Peyer's patch (tissue), 4 donors: ENCODE results near the gene ZNF385A. TPM values are rescaled to one million over a fixed set of nuclear protein-coding genes. Genes with fewer than 3 reads are reported as not detected.

ENCODE experiments used
- DNase-seq, 3 donors: peaks; one replicate each; pipeline ENCODE4 v3.0.0-alpha.2; 2017 to 2019
- H3K27ac ChIP-seq, 4 donors: fragments of 200-600 bp; sonication (generic); one replicate each; pipeline ENCODE4 v1.5.1; 2016 to 2019
- H3K27me3 ChIP-seq, 2 donors: fragments of 200-600 bp; sonication (generic); one replicate each; pipeline ENCODE4 v1.5.1; 2019
- H3K36me3 ChIP-seq, 3 donors: fragments of 200-600 bp; sonication (generic); one replicate each; pipeline ENCODE4 v1.5.1; 2016 to 2019
- H3K4me1 ChIP-seq, 4 donors: fragments of 200-600 bp; sonication (generic); one replicate each; pipeline ENCODE4 v1.5.1; 2016 to 2019
- H3K4me3 ChIP-seq, 4 donors: fragments of 200-600 bp; sonication (generic); 1 replicate in 3 of 4; 2 replicates in 1 of 4; pipeline ENCODE4 v1.5.1; 2016 to 2019; ENCODE audit warnings: mild to moderate bottlenecking in 1 of 4
- H3K9me3 ChIP-seq, 4 donors: fragments of 200-600 bp; sonication (generic); one replicate each; pipeline ENCODE4 v1.5.1; 2016 to 2019; ENCODE audit warnings: mild to moderate bottlenecking in 1 of 4
- POLR2A ChIP-seq, 2 donors: fragments of 450-650 bp; IDR thresholded peaks; one replicate each; pipeline ENCODE4 v1.5.1; 2017; ENCODE audit warnings: antibody characterized with exemption in 2 of 2, mild to moderate bottlenecking in 2 of 2, moderate library complexity in 2 of 2
- total RNA-seq, 4 donors: library from RNA; depleted of rRNA; stranded (reverse); fragments of >200 nt; gene quantifications; one replicate each; pipeline ENCODE4 v1.1.0, GENCODE V29; 2016
- TF ChIP-seq, protein P1 (sequence below), 6 experiments: fragments of 450-650 bp in 4 of 6; fragments of 200-600 bp in 2 of 6; sonication (generic) in 1 of 6; IDR thresholded peaks; one replicate each; pipeline ENCODE4 v1.5.1; 2017 to 2019; ENCODE audit warnings: antibody characterized with exemption in 6 of 6, mild to moderate bottlenecking in 3 of 6, moderate library complexity in 1 of 6

The ZNF385A gene
- total RNA-seq, 4 donors from 2014 or later = 7.3 to 28.1 (median 9.7) TPM

DNA sequence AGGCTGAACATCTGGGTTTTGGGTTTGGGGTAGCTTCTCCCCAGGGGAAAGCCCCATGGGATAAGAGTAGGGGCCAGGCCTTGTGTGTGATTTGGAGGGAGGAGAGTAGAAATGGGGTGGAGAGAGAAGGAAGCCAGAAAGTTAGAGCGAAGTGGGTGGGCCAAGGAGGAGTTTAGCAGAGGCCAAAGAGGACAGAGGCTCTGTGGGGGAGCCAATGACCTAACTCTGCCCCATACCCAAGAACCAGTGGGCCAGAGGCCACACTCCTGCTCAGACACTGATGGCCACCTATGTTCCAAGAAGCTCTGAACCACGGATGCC lies 9.3 kb downstream of the ZNF385A start:
- Histone ChIP-seq H3K9me3 (no peaks in the 10 kb centered on the region), H3K4me1 (peaks cover 0 to 19% (median 2%) of the 10 kb centered on the region in 4 donors), H3K36me3 (no peaks in the 10 kb centered on the region), H3K4me3 (no peak overlapping the region), H3K27ac (peak overlapping the region in 2 of 4 donors; percentile 26 to 35), H3K27me3 (no peaks in the 10 kb centered on the region)
- no peak for DNase-seq
- TF ChIP-seq, protein P1, sequence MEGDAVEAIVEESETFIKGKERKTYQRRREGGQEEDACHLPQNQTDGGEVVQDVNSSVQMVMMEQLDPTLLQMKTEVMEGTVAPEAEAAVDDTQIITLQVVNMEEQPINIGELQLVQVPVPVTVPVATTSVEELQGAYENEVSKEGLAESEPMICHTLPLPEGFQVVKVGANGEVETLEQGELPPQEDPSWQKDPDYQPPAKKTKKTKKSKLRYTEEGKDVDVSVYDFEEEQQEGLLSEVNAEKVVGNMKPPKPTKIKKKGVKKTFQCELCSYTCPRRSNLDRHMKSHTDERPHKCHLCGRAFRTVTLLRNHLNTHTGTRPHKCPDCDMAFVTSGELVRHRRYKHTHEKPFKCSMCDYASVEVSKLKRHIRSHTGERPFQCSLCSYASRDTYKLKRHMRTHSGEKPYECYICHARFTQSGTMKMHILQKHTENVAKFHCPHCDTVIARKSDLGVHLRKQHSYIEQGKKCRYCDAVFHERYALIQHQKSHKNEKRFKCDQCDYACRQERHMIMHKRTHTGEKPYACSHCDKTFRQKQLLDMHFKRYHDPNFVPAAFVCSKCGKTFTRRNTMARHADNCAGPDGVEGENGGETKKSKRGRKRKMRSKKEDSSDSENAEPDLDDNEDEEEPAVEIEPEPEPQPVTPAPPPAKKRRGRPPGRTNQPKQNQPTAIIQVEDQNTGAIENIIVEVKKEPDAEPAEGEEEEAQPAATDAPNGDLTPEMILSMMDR (IDR thresholded peaks at IDR 0.05) = no peak
- TF ChIP-seq POLR2A (IDR thresholded peaks at IDR 0.05) = no peak

DNA sequence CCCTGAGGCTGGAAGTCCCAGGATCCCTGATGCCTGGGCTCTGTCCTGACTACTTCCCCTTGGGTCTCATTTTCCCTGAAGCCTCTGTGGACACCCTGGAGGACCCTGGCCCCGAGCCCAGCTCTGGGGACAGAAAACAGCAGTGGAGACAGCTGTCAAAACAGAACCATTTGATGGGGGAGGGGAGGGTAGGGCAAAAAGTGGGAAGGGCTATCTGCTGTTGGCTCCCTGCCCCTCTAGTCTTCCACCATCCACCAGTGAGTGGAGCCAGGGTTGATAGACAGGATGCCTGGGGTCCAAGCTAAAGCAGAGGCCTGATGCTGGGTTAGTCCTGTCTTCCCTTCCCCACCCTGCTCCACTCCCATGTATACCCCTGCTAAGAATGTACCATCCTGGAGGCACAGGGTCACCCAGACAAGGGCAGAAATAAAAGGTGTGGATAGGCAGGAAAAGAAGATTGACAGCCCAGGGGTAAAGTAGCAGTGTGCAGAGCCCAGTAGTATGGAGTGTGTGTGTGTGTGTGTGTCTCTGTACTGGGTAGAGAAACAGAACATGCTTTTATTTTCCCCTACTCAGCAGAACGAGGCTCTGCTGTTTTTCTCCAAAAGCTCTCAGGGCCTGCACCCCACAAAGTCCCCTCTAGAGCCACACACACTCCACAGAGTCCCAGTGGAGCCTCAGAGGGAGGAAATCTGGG lies 9.8 kb downstream of the ZNF385A start:
- H3K27ac ChIP-seq = peak overlapping the region in 3 of 4 donors; percentile 22 to 46 (median 22)
- H3K27me3 ChIP-seq = no peaks in the 10 kb centered on the region
- TF ChIP-seq, protein P1 (IDR thresholded peaks at IDR 0.05) = no peak
- no peak for TF ChIP-seq POLR2A (IDR thresholded peaks at IDR 0.05)
- H3K36me3 ChIP-seq = no peaks in the 10 kb centered on the region
- peaks cover 0 to 21% (median 2%) of the 10 kb centered on the region in 4 donors for H3K4me1 ChIP-seq
- DNase-seq = no peak
- no peak overlapping the region for H3K4me3 ChIP-seq
- no peaks in the 10 kb centered on the region for H3K9me3 ChIP-seq

DNA sequence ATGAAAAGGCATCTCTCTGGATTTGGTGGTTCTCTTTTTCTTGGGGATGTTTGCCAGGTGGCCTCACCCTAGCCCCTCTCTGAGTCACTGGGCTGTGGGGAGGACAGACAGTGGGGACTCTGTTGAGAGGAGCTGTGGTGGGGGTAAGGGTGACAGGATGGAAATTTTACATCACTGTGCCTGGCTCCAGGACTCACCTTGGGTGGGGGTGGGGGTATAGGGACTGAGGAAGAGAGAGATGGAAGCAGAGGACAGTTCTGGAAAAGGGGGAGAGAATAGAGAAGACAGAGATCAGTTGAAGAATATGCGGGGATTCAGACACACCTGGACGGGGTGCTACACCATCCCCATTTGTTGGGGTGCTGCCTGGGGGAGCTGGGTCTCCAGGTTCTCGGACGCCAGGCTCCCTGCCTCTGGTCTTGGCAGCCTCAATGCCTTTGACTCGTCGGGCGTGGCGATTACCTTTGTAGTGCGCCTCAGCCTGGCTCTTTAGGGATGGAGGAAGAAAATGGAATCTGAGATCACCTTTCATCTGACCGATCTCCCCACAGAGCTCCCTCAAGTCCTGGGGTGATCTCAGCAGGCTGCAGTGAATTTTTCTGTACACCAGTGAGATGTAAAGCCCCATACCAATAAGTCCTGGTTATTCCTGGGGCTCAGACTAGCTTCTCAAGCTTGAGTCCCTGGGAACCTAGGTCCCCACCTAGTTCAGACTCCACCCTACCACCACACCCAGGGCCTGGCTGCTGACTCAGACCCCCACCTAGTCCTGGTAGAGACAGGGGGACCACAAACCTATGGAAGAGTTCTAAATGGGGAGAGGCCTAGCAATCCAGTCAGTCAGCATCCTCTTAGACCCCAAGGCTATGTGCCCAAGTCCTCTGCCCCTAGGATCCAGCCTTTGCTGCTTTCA lies 10.6 kb downstream of the ZNF385A start:
- no peak for TF ChIP-seq POLR2A (IDR thresholded peaks at IDR 0.05)
- TF ChIP-seq, protein P1 (IDR thresholded peaks at IDR 0.05) = no peak
- H3K9me3 ChIP-seq = no peaks in the 10 kb centered on the region
- peak overlapping the region; percentile 22 to 46 (median 31) for H3K27ac ChIP-seq
- H3K4me1 ChIP-seq = peaks cover 0 to 22% (median 0%) of the 10 kb centered on the region in 4 donors
- H3K4me3 ChIP-seq = no peak overlapping the region
- DNase-seq = no peak
- no peaks in the 10 kb centered on the region for H3K27me3 ChIP-seq
- H3K36me3 ChIP-seq = no peaks in the 10 kb centered on the region

DNA sequence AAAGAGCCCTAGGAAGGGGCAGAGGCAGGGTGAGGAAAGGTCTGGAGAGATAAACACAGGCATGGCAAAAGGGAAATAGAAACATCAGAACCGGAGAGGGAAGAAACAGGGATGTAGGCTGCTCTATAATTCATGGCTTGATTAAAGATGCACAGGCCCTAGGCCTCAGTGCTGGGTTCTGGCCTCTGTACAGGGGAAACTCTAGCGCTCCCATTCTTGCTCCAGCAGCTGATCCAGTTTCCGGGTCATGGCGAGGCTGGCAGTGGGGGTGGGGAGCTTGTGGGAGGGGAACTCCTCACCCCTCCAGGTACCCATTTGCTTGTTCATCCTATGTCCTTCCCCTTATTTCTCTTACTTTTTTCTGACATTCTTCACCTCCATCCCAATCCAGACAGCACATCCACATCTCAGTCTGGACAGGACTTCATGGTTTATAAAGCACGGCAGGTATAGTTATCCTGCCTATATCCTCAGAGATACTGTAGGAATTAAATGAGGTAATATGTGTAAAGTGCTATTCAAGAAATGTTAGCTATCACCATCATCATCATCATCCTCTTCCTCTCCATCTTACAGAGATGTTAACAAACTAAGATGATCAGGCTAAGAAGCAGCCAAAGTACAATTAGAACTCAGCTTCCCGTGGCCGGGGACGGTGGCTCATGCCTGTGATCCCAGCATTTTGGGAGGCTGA lies 12.3 kb downstream of the ZNF385A start:
- no peaks in the 10 kb centered on the region for H3K9me3 ChIP-seq
- no peak for DNase-seq
- H3K4me1 ChIP-seq = peaks cover 0 to 29% (median 0%) of the 10 kb centered on the region in 4 donors
- no peaks in the 10 kb centered on the region for H3K27me3 ChIP-seq
- H3K27ac ChIP-seq = peak overlapping the region; percentile 30 to 67 (median 56)
- no peak overlapping the region for H3K4me3 ChIP-seq
- no peak for TF ChIP-seq POLR2A (IDR thresholded peaks at IDR 0.05)
- TF ChIP-seq, protein P1 (IDR thresholded peaks at IDR 0.05) = no peak
- H3K36me3 ChIP-seq = no peaks in the 10 kb centered on the region

DNA sequence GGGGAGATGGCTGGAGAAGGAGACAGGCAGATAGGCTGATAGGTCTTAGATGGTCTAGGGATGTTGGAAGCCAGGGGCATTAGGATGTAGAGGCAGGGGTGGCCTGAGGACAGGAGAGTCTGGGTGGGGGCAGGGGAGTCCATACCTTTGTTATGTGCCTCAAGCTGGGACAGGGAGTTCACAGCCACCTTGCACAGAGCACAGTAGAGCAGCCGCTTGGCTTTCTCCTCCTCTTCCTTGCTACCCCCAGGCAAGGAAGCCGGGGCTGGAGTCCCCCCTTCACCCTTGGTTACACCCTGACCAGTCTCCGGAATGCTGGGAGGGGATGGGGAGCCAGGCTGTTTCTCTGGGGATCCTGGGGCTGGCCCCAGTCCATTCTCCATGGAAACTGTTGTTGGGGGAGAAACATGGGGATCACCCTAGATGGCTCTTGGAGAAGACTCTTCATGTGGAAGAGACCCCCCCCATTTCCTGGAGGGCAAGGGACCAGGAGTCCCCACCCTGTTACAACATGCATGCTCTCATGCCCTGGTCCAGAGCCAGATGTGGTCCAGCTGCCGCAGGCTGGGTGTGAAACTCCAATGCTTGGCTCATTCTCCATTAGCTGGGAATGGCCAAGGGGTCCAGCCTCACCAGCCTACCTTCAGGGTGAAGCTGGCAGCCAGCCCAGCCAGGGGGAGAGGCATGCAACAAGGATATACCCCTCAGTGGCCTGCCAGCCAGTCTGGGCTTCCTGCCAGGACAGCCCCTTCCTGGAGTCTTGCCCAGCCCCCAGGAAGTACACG lies 13.0 kb downstream of the ZNF385A start:
- H3K27ac ChIP-seq = peak overlapping the region; percentile 30 to 67 (median 56)
- peak in 1 of 3 donors; percentile 65 for DNase-seq
- no peaks in the 10 kb centered on the region for H3K27me3 ChIP-seq
- no peaks in the 10 kb centered on the region for H3K9me3 ChIP-seq
- peaks cover 0 to 29% (median 0%) of the 10 kb centered on the region in 4 donors for H3K4me1 ChIP-seq
- no peak for TF ChIP-seq POLR2A (IDR thresholded peaks at IDR 0.05)
- TF ChIP-seq, protein P1 (IDR thresholded peaks at IDR 0.05) = no peak
- H3K36me3 ChIP-seq = no peaks in the 10 kb centered on the region
- no peak overlapping the region for H3K4me3 ChIP-seq
